Measurements from ENCODE around the gene PARD3B.
"Not testable (repeated sequence)": the region's sequence is repeated elsewhere in the genome, so short reads cannot be mapped to it uniquely, and the experiment has no call there.

The PARD3B gene

DNA sequence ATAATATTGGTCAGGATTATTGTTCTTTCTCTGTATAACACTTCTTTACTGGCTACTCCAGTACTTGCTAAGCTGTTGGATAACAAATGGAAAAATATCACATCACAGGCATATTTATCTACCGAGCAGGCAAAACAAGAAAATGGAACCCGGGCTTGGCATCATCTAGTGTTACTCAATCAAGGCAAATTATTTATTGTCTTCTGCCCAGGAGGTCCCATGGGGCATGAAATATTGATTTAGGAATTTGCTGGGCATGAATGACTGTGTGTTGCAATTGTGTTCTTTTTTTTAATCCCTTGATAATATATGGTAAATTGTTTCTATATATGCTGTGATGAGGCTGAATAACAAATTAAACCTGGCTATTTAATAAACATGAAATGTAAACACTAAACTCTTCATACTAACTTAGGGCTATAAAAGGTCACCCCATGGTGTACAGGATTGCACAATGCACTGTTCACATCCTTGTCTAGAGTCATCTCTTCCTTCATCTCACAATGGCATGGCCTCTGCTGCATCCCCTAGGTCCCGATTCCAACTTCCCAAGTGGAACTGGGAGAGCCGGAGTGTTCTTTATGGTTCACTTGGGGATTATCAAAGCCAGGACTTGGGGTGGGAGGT is 2.2 kb upstream of the PARD3B start:
- no peak for DNase-seq

DNA sequence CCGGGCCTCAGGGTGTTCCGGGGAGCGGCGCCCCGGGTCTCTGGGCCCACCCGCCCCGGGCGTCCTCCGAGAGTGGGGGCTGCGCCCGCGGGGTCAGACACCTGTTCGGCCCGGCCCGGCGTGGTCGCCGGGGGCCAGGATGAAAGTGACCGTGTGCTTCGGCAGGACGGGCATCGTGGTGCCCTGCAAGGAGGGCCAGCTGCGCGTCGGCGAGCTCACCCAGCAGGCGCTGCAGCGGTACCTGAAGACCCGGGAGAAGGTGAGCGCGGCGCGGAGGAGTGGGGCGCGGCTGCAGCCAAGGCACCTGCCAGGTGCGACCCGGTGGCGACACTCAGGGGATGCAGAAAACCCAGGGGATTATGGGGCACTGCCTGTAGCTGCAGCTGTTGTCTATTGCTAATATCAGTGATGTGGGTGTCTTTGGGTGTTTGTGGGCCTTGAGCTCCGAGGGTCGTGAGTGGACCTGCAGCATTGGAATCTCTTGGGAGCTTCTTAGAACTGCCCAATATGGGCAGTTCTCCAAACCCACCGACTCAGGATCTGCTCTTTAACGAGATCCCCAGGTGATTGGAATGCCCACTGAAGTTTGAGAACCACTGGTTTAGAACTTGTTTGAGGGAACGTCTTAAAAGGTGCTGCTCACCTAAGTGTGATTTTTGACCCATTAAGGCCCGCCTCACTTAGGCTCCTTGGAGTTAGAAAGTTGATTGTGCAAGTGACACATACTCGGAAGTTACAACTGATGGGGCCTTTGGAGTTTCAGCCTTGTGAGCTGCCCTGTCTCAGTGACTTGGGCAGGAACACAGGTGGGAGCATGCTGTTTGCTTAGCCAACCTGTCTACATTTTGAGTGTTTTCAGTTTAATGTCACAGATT is 823 bp downstream of the PARD3B start:
- DNase-seq, result no peak

DNA sequence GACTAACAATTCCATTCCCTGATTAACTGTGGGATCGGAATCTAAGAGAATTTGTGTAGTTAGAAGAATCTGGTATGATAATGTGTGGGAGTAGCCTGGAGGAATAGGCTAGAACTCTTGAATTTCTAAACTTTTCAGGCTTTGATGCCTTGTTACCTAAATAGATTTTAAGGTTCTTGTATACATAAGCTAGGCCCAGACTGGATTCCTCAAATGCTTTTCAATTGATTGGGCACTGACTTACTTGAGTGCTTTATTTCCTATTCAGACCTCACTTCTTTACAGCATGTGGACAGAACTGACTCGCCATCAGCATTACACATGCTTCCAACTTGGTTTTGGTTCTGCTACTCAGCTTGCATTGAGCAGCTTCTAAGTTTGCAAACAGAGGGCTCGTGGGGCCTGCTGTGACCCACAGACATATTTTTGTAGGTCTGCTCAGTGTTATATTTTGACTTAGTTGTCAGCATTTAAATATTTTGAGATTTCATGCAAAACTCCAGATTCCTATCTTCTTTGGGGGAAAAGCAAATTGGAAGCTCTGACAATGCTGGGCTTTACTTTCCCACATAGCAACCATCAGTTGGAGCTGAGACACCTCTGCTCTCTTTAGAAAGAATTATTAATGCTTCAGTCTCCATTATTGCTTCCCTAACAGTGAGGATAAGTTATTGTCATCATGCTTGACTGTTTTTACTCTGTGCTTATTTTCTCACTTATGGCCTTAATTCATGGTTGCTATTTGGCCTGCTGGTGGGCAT is 5.7 kb downstream of the PARD3B start:
- DNase-seq, result peak; percentile 70

DNA sequence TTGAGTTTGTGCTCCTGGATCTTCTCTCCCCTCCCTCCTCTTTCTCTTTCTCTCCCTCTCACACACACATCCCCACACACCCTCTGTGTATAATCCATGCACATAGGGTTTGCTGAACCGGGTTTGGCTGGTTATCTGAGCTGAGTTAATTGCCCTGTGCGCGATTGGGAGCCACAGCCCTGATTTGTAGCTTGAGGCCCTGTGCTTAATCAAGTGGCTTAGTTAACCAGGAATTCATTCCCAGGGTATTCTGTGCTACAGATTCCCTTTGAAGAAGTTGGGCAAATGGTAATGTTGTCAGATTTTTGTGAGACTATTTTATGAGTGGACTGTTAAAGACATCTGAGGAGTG is 6.2 kb downstream of the PARD3B start:
- no peak for DNase-seq

DNA sequence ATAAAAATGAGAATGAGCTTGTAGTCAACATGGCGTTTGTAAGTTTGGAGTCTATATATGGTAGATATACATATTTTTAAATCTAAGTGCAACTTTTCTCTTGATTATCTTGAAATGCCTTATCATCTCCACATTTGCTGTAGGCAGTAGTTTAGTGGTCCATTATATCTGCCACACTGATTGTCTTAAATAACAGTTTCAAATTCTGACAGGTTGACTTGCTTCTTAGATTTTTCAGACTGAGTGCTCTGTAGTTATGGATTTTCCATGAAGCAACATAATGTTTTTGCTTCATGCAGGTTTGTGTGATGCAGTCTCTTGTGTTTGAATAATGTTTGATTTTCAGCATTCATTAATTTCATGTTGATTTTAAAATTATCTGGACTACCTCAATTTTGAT is 12.3 kb downstream of the PARD3B start:
- DNase-seq, result no peak

DNA sequence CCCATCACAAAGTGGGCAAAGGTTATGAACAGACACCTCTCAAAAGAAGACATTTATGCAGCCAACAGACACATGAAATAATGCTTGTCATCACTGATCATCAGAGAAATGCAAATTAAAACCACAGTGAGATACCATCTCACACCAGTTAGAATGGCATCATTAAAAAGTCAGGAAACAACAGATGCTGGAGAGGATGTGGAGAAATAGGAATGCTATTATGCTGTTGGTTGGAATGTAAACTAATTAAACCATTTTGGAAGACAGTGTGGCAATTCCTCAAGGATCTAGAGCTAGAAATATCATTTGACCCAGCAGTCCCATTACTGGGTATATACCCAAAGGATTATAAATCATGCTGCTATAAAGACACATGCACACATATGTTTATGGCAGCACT is 14.1 kb downstream of the PARD3B start:
- DNase-seq, result not testable (repeated sequence)

DNA sequence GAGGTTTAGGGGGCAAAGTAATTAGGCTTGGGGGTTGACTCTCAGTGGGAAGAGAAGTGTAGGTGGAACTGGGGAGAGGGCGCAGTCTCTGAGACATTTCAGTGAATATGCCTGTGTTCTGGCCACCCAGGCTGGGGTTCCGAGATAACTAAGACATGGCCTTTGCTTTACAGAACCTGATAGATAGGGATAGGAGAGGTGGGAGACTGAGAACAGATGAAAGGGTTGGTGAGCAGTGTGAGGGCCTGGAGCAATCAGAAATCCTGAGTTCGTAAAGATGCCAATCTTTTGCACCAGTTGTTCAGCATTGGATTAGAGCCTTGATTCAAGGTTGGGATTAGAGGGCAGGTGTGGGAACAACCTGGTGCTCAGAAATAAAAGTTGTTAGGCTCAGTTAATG is 15.6 kb downstream of the PARD3B start:
- no peak for DNase-seq

DNA sequence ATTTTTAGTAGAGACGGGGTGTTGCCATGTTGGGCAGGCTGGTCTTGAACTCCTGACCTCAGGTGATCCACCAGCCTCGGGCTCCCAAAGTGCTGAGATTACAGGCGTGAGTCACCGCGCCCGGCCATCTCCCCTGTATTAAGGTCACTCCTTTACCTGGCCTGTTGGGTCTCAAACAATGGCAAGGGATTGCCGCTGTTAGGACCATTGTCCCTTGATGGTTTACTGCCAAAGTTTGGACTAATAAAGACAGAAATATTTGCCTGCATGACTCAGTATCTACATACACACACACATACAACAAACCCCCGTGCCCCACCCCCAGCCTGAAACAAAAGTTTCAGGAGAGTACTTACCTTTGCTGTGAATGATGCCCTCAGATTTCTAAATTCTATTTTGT is 16.5 kb downstream of the PARD3B start:
- no peak for DNase-seq

DNA sequence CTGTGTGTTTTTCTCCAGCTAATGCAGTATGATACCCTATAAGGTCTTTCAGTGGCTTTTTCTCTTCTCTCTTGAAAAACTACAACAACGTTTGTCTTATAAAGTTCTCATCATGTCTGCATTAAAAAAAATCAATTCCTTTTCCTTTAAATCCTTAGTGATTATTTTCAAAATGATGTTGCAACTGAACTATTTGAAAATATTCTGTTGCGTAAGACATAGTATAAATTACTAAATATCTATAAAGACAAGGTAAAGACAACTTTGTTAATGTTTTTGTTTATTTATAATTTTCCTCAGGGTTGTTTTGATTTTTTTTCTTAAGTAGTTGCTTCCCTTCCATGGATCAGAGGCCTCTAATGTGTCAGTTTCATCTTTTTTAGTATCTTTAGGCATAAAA is 21.2 kb downstream of the PARD3B start:
- no peak for DNase-seq

DNA sequence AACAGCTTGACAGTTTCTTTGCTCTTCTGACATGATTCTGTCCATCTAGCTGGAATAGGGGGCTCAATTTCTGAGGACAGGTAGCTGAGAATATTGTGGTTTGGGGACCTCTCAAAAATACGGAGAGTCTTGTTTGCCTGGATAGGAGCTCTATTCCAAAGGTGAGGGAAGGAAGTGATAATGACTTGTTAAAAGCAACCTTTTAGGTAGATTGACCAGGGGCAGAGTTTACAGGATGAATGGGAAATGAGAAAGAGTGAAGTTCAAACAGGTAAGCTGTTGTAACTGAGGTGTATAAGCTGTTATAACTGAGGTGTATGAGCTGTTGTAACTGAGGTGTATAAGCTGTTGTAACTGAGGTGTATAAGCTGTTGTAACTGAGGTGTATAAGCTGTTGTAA is 25.1 kb downstream of the PARD3B start:
- DNase-seq, result no peak

DNA sequence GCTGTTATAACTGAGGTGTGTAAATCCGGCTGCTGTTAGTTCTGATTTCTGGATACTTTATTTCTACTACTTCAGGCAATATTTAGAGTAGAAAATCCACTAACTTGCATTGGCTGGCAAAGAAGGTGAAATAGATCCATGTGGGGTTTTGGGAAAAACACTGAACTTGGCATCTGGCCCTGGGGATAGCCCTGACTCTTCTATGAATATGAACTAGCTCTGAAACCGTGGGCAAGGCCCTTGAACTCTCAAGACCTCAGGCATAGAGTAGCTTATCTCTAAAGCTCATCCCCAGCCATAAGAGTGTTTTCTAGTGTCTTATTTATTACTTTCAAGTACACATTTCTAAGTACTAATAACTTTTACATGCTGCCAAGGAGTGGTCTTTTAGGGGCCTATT is 25.8 kb downstream of the PARD3B start:
- no peak for DNase-seq

DNA sequence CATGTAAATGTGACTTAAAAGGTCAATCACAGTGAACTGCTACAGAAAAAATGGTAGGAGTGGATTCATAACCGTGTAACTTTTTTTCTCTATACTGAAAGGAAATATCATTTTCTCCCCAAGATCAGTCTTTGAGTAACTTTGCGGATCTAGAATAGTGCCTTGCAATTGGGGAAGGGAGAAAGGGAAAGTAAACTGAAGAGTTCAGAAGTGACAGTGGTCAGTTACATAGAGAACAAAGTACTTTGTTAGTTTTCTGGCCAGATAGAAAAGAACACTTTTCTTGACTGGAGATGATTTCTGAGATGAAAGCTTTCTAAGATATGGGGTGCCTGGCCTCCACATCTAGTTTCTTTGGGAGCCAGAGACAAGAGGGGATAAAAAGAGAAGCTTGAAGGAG is 26.6 kb downstream of the PARD3B start:
- DNase-seq, result no peak

DNA sequence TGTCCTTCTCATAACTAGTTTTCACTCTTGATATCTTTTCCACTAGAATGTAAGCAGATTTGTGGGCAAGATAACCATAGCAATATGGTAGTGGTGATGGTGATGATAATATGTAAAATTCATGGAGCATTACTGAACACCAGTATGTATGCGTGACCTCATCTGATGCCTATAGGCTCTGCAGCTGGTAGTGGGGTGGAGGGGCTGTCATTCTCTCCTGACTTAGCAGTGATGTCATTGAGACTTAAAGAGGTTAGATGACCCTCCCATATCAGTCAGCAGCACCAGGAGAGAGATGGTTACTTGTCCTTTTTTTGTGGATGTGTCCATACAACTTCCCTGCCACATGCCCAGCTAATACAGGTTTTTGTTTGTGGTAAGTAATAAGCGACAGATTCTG is 27.9 kb downstream of the PARD3B start:
- DNase-seq, result no peak

DNA sequence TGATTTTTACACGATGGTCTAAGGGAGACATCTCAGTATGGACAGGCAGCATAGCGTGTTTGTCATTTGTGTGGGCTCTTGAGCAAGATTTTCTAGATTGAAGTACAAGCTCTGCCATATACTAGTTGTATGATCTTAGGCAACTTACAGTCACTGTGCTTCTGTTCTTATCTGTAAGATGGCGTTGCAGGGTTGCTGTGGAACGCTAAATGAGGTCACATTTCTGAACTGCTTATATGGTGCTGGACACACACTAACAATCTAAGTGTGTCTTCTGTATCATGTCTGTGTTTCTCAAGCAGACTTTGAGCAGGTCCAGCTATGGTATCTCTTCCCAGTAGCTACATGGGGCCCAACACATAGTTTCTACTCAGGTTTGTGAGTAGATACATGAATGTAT is 29.2 kb downstream of the PARD3B start:
- DNase-seq, result no peak

DNA sequence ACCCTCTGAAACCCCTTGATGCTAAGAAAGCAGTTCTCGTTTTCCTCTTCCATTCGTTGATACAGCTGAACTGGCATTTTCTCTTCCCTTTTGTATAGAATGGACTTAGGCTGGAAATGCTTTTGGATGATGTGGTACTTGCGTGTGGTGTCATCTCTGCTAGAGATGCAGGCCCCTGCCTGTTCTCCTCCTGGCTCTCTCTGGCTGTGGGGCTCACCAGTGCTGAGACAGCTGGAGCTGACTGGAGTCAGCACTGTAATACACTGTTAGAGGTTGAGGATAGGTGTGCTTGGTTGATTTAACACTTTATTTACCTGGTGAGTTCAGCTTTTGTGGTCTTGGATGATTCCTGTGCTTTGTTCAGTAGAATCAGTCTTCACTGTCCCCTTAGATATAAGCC is 30.2 kb downstream of the PARD3B start:
- no peak for DNase-seq

DNA sequence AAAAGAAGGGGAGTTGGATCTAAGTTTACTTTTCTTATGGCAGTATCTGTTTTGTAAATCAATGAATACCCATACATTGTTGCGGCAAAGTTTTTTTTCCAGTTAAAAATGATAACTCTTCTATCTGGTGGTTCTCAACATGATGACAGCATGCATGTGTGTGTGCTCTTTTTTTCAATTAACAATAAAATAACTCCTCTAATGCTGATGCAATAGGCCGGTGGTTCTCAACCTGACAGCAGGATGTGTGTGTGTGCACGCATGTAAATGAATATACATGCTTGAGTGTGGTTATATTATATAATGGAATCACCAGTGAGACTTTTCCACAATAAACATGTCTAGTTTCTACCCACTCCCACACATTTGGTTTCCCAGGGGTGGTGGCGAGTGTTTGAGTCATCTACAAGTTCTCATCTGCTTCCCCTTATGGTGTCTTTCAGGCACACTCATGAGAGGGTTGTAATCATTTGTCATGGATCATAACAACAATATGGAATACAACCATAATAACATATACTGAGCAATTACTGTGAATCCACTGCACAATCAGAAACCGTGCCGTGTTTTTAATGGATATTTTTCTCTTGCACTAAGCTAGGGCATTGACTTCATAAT is 31.2 kb downstream of the PARD3B start:
- peak; percentile 3 for DNase-seq

DNA sequence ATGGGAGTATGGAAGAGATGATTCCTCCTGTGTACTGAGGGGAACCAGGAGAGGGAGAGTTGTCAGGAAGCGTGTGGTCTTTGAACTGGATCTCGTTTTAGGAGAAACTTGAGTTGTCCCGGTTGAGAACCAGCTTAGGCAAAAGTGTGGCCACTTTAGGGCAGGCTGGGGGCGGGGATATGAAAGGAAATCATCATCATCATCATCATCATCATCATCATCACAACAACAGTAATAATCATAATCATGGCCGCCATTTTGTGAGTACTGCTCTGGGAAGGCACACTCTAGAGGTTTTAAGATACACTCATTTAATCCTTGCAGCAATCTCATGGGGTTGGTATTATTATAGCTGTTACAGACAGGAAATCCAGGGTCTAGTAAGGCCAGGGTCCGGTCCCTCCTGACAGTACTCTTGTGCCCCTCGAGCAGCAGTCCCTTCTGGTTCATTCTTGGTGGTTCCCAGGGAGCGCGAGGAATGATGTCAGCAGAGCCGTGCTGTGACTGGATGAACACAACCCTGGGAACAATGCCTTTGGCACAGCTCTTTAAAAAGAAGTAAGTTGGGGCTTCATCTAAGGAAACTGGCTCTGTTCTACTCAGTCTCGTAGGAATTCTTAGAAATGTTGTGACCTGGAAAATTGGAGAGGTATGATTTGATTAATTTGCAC is 33.8 kb downstream of the PARD3B start:
- no peak for DNase-seq

DNA sequence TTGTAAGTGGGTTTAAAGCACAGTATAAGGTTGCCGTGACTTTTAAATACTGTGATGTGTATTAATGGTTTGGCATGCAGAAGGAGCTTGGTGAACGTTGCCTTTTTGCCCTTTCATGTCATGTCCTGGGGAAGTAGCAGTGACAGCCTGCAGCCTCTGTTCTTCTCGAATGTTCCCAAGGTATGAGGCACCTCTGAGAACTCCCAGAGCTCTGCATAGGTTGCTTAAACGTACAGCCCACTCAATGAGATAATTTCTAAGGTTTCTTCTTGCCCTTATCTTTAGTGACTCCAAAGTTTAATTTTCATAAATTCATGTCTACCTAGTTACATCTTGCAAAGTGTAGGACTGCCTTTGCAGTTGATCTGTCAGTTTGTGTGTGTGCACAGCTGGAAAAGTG is 36.7 kb downstream of the PARD3B start:
- DNase-seq, result no peak

DNA sequence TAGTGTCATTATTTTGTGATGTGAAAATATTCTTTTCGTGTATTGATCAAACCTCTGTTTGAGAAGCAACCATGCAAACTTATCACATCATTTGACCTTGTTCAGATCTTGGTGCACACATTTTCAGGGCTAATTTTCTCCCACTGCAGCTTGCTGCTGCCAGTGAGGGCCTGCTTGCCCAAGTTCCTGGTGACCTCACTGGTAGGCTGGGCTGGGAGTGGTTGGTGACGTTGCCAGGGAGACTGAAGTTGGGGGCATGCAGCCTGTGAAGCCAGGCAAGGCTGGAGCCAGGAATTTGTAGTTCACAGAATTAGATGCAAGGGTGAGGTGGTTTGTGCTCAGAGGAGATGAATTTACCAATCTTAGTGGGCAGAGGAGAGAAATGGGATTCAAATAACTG is 38.5 kb downstream of the PARD3B start:
- DNase-seq, result no peak

DNA sequence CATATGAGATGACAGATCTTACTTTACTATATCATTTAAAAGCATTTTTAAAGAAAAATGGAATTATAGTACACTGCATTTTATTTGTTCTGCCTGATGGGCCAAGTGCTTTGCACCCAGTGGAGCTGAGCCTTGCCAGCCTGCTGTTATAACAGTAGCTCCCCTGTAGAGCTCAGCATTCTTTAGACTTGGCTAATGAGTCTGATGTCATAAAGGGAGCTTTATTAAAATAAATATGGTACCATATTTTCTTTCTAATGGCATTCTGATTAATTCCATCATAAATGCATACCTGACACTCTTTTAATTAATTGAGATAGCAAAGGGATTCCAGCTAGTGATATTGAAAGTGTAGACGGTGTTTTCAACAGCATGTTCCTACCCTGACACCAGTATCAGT is 40.7 kb downstream of the PARD3B start:
- no peak for DNase-seq

DNA sequence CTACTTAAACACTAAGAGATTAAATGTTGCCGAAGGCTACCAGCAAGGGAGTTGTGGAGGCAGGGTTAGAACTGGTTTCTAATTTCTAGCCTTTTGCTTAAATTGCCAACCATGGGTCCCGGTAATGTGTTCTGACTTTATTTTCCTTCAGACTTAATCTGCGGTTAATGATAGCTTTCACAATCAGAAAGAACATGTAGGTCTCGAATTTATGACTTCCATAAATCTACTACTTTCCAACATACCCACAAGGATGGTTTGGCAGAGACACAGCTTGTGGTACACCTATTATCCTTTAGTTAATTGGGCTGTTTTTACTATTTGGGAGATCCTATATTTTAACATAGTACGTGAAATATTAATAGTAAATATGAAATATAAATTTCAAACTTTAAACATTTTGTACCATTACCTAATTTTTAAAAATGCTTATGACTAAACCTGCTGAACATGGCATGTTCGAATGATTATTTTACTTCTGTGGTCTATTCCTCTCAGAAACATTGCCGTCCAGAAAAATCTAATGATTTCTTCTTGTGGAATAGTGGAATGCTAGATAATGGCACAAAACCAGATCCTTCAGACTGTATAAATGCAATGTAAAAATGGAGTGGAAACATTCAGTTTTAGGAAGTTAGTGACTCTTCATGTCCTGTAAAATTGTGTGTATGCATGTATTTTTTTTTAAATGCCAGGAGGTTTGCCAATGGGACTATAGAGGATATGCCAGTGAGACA is 41.3 kb downstream of the PARD3B start:
- DNase-seq, result no peak

DNA sequence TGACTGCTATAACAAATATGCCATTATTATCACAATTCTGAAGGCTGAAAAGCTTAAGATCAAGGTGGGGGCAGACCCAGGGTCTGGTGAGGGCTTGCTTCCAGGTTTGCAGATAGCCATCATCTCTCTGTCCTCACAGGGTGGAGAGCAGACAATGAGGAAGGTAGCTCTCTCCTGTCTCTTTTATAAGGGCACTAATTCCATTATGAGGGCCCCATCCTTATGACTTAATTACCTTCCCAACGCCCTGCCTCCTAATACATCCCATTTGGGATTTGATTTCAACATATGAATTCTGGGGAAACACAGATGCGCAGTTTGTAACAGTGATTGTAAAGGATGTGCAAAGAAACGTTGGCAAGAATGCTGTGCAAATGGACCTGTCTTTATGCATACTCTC is 44.8 kb downstream of the PARD3B start:
- DNase-seq, result no peak
